GM13976 (cell line): ENCODE measurements around the gene MSH6.

Experiments
- DNase-seq: peaks from one replicate; pipeline ENCODE4 v3.0.0; 2012; ENCODE audit warnings: low spot score
- in situ Hi-C: fragments of 300-500 bp; cut with MboI; formaldehyde crosslinking; loops from one replicate; pipeline ENCODE4 v1.12.0; 2022; ENCODE audit warnings: low sequenced_read_pairs, mixed read lengths, inconsistent platforms; ENCODE audit not compliant: unreplicated experiment
- TF ChIP-seq, protein P1 (sequence below): IDR thresholded peaks from 2 replicates; pipeline ENCODE4 v1.5.1; 2012; ENCODE audit warnings: borderline replicate concordance, mild to moderate bottlenecking; ENCODE audit not compliant: insufficient read depth; ENCODE audit errors: extremely low read depth, missing control alignments, control extremely low read depth

MSH6 gene

GRCh38 chr2:47767880-47768609 is 14.9 kb upstream of the MSH6 start:
- peak; percentile 79 for DNase-seq
- TF ChIP-seq, protein P1, sequence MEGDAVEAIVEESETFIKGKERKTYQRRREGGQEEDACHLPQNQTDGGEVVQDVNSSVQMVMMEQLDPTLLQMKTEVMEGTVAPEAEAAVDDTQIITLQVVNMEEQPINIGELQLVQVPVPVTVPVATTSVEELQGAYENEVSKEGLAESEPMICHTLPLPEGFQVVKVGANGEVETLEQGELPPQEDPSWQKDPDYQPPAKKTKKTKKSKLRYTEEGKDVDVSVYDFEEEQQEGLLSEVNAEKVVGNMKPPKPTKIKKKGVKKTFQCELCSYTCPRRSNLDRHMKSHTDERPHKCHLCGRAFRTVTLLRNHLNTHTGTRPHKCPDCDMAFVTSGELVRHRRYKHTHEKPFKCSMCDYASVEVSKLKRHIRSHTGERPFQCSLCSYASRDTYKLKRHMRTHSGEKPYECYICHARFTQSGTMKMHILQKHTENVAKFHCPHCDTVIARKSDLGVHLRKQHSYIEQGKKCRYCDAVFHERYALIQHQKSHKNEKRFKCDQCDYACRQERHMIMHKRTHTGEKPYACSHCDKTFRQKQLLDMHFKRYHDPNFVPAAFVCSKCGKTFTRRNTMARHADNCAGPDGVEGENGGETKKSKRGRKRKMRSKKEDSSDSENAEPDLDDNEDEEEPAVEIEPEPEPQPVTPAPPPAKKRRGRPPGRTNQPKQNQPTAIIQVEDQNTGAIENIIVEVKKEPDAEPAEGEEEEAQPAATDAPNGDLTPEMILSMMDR: peak; percentile 99
- in situ Hi-C loops: loop anchor here (10.0 kb wide), 2 partner anchors 253 to 433 kb away; no protein-coding TSS in a partner anchor

- no peak for DNase-seq
- TF ChIP-seq, protein P1: no peak
- in situ Hi-C loops: loop anchor here (10.0 kb wide), 2 partner anchors 255 to 435 kb away; no protein-coding TSS in a partner anchor
Observed at GRCh38 chr2:47769318-47769717, 13.6 kb upstream of the MSH6 start.

- TF ChIP-seq, protein P1: no peak
- in situ Hi-C loops: no loop called here
- DNase-seq: no peak
Observed at GRCh38 chr2:47771211-47771610, 11.7 kb upstream of the MSH6 start.

- in situ Hi-C loops: no loop called here
- TF ChIP-seq, protein P1: no peak
- DNase-seq: no peak
Observed at GRCh38 chr2:47772343-47772742, 10.6 kb upstream of the MSH6 start.

DNA sequence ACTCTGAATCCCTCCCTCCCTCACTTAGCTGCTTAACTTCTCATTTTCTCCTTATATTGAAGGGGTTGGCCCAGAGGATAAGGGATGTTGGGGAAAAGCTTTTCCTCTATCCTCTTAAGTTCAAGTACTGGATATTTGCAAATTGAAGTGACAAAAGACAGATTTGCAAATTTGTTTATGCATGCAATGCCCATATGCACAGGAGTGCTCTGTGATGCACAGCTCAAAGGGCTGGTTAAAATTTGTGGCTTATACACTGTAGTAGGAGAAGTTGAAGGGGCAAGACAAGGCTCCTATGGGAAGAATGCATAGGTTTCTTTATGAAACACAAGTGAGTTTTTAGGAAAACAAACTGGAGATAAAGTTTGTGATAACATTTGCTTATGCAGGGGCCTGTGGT is 8.4 kb upstream of the MSH6 start:
- no peak for DNase-seq
- in situ Hi-C loops: no loop called here
- TF ChIP-seq, protein P1: no peak

DNA sequence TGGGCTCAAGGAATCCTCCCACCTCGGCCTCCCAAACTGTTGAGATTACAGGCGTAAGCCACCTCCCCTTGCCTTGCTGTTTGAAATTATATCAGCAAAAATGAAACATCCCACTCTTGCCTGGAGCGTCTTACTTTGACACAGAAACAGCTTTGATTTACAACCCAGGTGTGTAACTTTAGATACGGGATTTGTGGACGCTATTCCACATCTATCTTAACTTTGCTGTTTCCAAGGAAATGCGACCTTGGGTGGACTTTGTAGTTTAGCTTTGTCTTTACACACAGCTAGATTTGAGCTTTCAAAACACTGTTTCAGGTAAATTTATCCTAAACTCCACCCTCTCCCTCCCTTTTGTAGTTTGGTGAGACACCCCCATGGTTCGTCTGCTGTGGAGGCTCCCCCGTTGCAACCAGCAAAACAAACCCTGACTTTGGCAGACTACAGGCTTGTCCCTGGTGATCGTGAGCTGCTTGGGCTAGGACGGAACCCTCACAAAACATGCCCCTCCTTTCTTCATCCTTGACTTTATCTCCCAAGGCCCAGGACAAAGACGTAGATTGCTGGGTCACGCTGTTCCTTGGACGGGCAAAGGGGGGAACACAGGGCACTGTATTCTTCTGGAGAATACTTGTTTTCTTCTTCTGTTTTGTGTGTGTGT is 5.5 kb upstream of the MSH6 start:
- TF ChIP-seq, protein P1: no peak
- no peak for DNase-seq
- in situ Hi-C loops: no loop called here
